Activated CD4-positive, alpha-beta memory T cell treated with anti-CD3 and anti-CD28 coated beads for 36 hours (primary cell): ENCODE measurements around the gene TSHZ2. TPM values are rescaled to one million over a fixed set of nuclear protein-coding genes. Genes with fewer than 3 reads are reported as not detected.

Source experiments
- CTCF ChIA-PET: fragments of 350-600 bp; sonication (Branson Sonifier 250); formaldehyde crosslinking; loops from one replicate; lab custom pipeline; 2021; ENCODE audit warnings: antibody characterized with exemption, inconsistent platforms; lab: Charles Lee
- POLR2A ChIA-PET: fragments of 350-600 bp; sonication (Branson Sonifier 250); formaldehyde crosslinking; loops from one replicate; lab custom pipeline; 2021; ENCODE audit warnings: antibody characterized with exemption; lab: Charles Lee
- DNase-seq: peaks from one replicate; pipeline ENCODE4 v3.0.0-alpha.2; 2020
- H3K27ac Mint-ChIP-seq: one replicate; pipeline ENCODE4 v1.8.0; 2021; ENCODE audit warnings: mixed read lengths
- H3K27me3 Mint-ChIP-seq: one replicate; pipeline ENCODE4 v1.8.0; 2021; ENCODE audit warnings: mixed read lengths
- H3K36me3 Mint-ChIP-seq: one replicate; pipeline ENCODE4 v1.8.0; 2021; ENCODE audit warnings: mixed read lengths
- H3K4me1 Mint-ChIP-seq: one replicate; pipeline ENCODE4 v1.8.0; 2021; ENCODE audit warnings: low read depth, mixed read lengths
- H3K4me3 Mint-ChIP-seq: one replicate; pipeline ENCODE4 v1.8.0; 2021; ENCODE audit warnings: mild to moderate bottlenecking, mixed read lengths
- H3K9me3 Mint-ChIP-seq: one replicate; pipeline ENCODE4 v1.8.0; 2021; ENCODE audit warnings: mixed read lengths
- intact Hi-C: fragments of 100-400 bp; cut with micrococcal nuclease; formaldehyde crosslinking; loops from one replicate; pipeline ENCODE4 v1.15.1; 2023
- total RNA-seq, 2 experiments: library from RNA; stranded (reverse); gene quantifications; one replicate each; pipeline ENCODE4 v1.2.3, GENCODE V29; 2021

The TSHZ2 gene
- total RNA-seq, 2 experiments from 2014 or later = 28.9 to 36.0 TPM

- peaks cover 6% of the 10 kb centered on the region for H3K4me1 Mint-ChIP-seq
- peaks cover 2% of the 10 kb centered on the region for H3K36me3 Mint-ChIP-seq
- ChIA-PET CTCF (no interaction called here), POLR2A (no interaction called here)
- no peaks in the 10 kb centered on the region for H3K27me3 Mint-ChIP-seq
- no peak overlapping the region for H3K4me3 Mint-ChIP-seq
- H3K9me3 Mint-ChIP-seq = no peaks in the 10 kb centered on the region
- no peak overlapping the region for H3K27ac Mint-ChIP-seq
- intact Hi-C loops = no loop called here
- no peak for DNase-seq
Measured at GRCh38 chr20:53168491-53168890, 196.3 kb downstream of the TSHZ2 start.

- no peaks in the 10 kb centered on the region for H3K27me3 Mint-ChIP-seq
- H3K4me3 Mint-ChIP-seq = no peak overlapping the region
- ChIA-PET POLR2A (no interaction called here), CTCF (no interaction called here)
- H3K9me3 Mint-ChIP-seq = no peaks in the 10 kb centered on the region
- intact Hi-C loops = no loop called here
- H3K36me3 Mint-ChIP-seq = peaks cover 2% of the 10 kb centered on the region
- H3K4me1 Mint-ChIP-seq = peaks cover 11% of the 10 kb centered on the region
- DNase-seq = no peak
- no peak overlapping the region for H3K27ac Mint-ChIP-seq
Measured at GRCh38 chr20:53170196-53170595, 198.0 kb downstream of the TSHZ2 start.

GRCh38 chr20:53171065-53171464 is 198.9 kb downstream of the TSHZ2 start:
- no peak for DNase-seq
- intact Hi-C loops = no loop called here
- Mint-ChIP-seq H3K4me3 (no peak overlapping the region), H3K4me1 (peaks cover 11% of the 10 kb centered on the region), H3K36me3 (peaks cover 2% of the 10 kb centered on the region), H3K27me3 (no peaks in the 10 kb centered on the region), H3K9me3 (no peaks in the 10 kb centered on the region), H3K27ac (no peak overlapping the region)
- CTCF ChIA-PET = no interaction called here
- POLR2A ChIA-PET = no interaction called here

GRCh38 chr20:53174454-53174853 is 202.3 kb downstream of the TSHZ2 start:
- intact Hi-C loops = no loop called here
- POLR2A ChIA-PET = no interaction called here

GRCh38 chr20:53175135-53175780 is 203.1 kb downstream of the TSHZ2 start:
- no peak overlapping the region for H3K4me3 Mint-ChIP-seq
- no peak for DNase-seq
- ChIA-PET CTCF (no interaction called here), POLR2A (no interaction called here)
- H3K27ac Mint-ChIP-seq = no peak overlapping the region
- peaks cover 7% of the 10 kb centered on the region for H3K4me1 Mint-ChIP-seq
- H3K9me3 Mint-ChIP-seq = no peaks in the 10 kb centered on the region
- intact Hi-C loops = no loop called here
- H3K27me3 Mint-ChIP-seq = peaks cover 2% of the 10 kb centered on the region
- peaks cover 4% of the 10 kb centered on the region for H3K36me3 Mint-ChIP-seq

More at GRCh38 chr20:53174454-53174853, 202.3 kb downstream of the TSHZ2 start:
- Mint-ChIP-seq H3K27ac (no peak overlapping the region), H3K4me3 (no peak overlapping the region), H3K4me1 (peaks cover 7% of the 10 kb centered on the region), H3K36me3 (peaks cover 4% of the 10 kb centered on the region), H3K9me3 (no peaks in the 10 kb centered on the region), H3K27me3 (peaks cover 2% of the 10 kb centered on the region)
- no peak for DNase-seq
- CTCF ChIA-PET = no interaction called here

- Mint-ChIP-seq H3K27ac (no peak overlapping the region), H3K4me3 (no peak overlapping the region), H3K36me3 (peaks cover 4% of the 10 kb centered on the region), H3K4me1 (peaks cover 7% of the 10 kb centered on the region), H3K9me3 (no peaks in the 10 kb centered on the region), H3K27me3 (peaks cover 2% of the 10 kb centered on the region)
- CTCF ChIA-PET = no interaction called here
- DNase-seq = no peak
- intact Hi-C loops = no loop called here
- POLR2A ChIA-PET = no interaction called here
Measured at GRCh38 chr20:53176134-53176533, 204.0 kb downstream of the TSHZ2 start.

GRCh38 chr20:53177687-53178086 is 205.5 kb downstream of the TSHZ2 start:
- Mint-ChIP-seq H3K36me3 (peaks cover 5% of the 10 kb centered on the region), H3K27me3 (peaks cover 2% of the 10 kb centered on the region), H3K4me3 (no peak overlapping the region), H3K27ac (no peak overlapping the region), H3K9me3 (no peaks in the 10 kb centered on the region), H3K4me1 (peaks cover 4% of the 10 kb centered on the region)
- ChIA-PET POLR2A (no interaction called here), CTCF (no interaction called here)
- no peak for DNase-seq
- intact Hi-C loops = no loop called here

- H3K36me3 Mint-ChIP-seq = peaks cover 5% of the 10 kb centered on the region
- ChIA-PET CTCF (no interaction called here), POLR2A (no interaction called here)
- H3K4me3 Mint-ChIP-seq = no peak overlapping the region
- H3K27me3 Mint-ChIP-seq = peaks cover 2% of the 10 kb centered on the region
- H3K9me3 Mint-ChIP-seq = no peaks in the 10 kb centered on the region
- H3K27ac Mint-ChIP-seq = no peak overlapping the region
- no peak for DNase-seq
- H3K4me1 Mint-ChIP-seq = no peaks in the 10 kb centered on the region
- intact Hi-C loops = no loop called here
Measured at GRCh38 chr20:53179749-53180148, 207.6 kb downstream of the TSHZ2 start.

GRCh38 chr20:53180928-53181362 is 208.8 kb downstream of the TSHZ2 start:
- Mint-ChIP-seq H3K9me3 (no peaks in the 10 kb centered on the region), H3K27ac (no peak overlapping the region), H3K36me3 (peaks cover 5% of the 10 kb centered on the region), H3K27me3 (peaks cover 2% of the 10 kb centered on the region), H3K4me3 (no peak overlapping the region), H3K4me1 (peaks cover 3% of the 10 kb centered on the region)
- DNase-seq = no peak
- POLR2A ChIA-PET = no interaction called here
- intact Hi-C loops = no loop called here
- CTCF ChIA-PET = no interaction called here

- Mint-ChIP-seq H3K4me3 (no peak overlapping the region), H3K36me3 (peaks cover 5% of the 10 kb centered on the region), H3K4me1 (peaks cover 4% of the 10 kb centered on the region), H3K9me3 (no peaks in the 10 kb centered on the region), H3K27ac (no peak overlapping the region), H3K27me3 (peaks cover 2% of the 10 kb centered on the region)
- ChIA-PET POLR2A (no interaction called here), CTCF (interaction anchor here (1.1 kb wide), 1 partner anchor 10 kb away, joined by 3 read pairs; no protein-coding TSS in a partner anchor)
- DNase-seq = no peak
- intact Hi-C loops = no loop called here
Measured at GRCh38 chr20:53181866-53182376, 209.8 kb downstream of the TSHZ2 start.

- ChIA-PET POLR2A (no interaction called here), CTCF (interaction anchor here (1.1 kb wide), 1 partner anchor 11 kb away, joined by 3 read pairs; no protein-coding TSS in a partner anchor)
- DNase-seq = no peak
- Mint-ChIP-seq H3K4me1 (peaks cover 9% of the 10 kb centered on the region), H3K4me3 (no peak overlapping the region), H3K27me3 (peaks cover under 1% of the 10 kb centered on the region), H3K27ac (no peak overlapping the region), H3K9me3 (no peaks in the 10 kb centered on the region), H3K36me3 (peaks cover 3% of the 10 kb centered on the region)
- intact Hi-C loops = no loop called here
Measured at GRCh38 chr20:53183181-53183580, 211.0 kb downstream of the TSHZ2 start.

GRCh38 chr20:53186635-53187034 is 214.5 kb downstream of the TSHZ2 start:
- peaks cover 9% of the 10 kb centered on the region for H3K4me1 Mint-ChIP-seq
- H3K9me3 Mint-ChIP-seq = no peaks in the 10 kb centered on the region
- ChIA-PET CTCF (no interaction called here), POLR2A (no interaction called here)
- peaks cover under 1% of the 10 kb centered on the region for H3K27me3 Mint-ChIP-seq
- H3K36me3 Mint-ChIP-seq = no peaks in the 10 kb centered on the region
- intact Hi-C loops = no loop called here
- DNase-seq = no peak
- no peak overlapping the region for H3K4me3 Mint-ChIP-seq
- H3K27ac Mint-ChIP-seq = no peak overlapping the region
